CD4-positive, alpha-beta T cell treated with Interleukin-10 for 1 hour (primary cell): ENCODE data around the gene B3GALNT2.

ENCODE experiments used
- DNase-seq: peaks from one replicate; pipeline ENCODE4 v3.0.0-alpha.2; 2020

The B3GALNT2 gene

GRCh38 chr1:235408503-235408960, 95.7 kb downstream of the B3GALNT2 start:
- no peak for DNase-seq

GRCh38 chr1:235407419-235407818, 96.8 kb downstream of the B3GALNT2 start:
- no peak for DNase-seq

GRCh38 chr1:235404190-235404589, 100.1 kb downstream of the B3GALNT2 start:
- no peak for DNase-seq

- DNase-seq: no peak
Measured at GRCh38 chr1:235403593-235403992, 100.7 kb downstream of the B3GALNT2 start.

- DNase-seq: no peak
Measured at GRCh38 chr1:235402457-235403200, 101.6 kb downstream of the B3GALNT2 start.

- DNase-seq: no peak
Measured at GRCh38 chr1:235401251-235401650, 103.0 kb downstream of the B3GALNT2 start.
